HepG2 (cell line): Measurements from ENCODE around the gene KRTAP10-4. TPM values are rescaled to one million over a fixed set of nuclear protein-coding genes. Genes with fewer than 3 reads are reported as not detected.

ENCODE experiments used
- CAMTA2 ChIP-seq: sonication (generic); formaldehyde crosslinking; IDR thresholded peaks from 2 replicates; pipeline ENCODE4 v1.4.0; 2020; ENCODE audit warnings: mild to moderate bottlenecking, missing genetic modification reagents, borderline replicate concordance
- EHMT2 ChIP-seq: fragments of 200-600 bp; sonication (generic); IDR thresholded peaks from 2 replicates; pipeline ENCODE4 v1.7.0; 2017; ENCODE audit warnings: antibody characterized with exemption, low read depth, low read length, borderline replicate concordance
- ESRRA ChIP-seq: sonication (generic); formaldehyde crosslinking; IDR thresholded peaks from 2 replicates; pipeline ENCODE4 v1.5.1; 2020; ENCODE audit warnings: mild to moderate bottlenecking, low read depth, missing genetic modification reagents
- MEIS1 ChIP-seq: sonication (generic); formaldehyde crosslinking; IDR thresholded peaks from 2 replicates; pipeline ENCODE4 v1.9.0; 2021; ENCODE audit warnings: mild to moderate bottlenecking, missing genetic modification reagents, moderate library complexity, borderline replicate concordance
- NFATC3 ChIP-seq: sonication (generic); formaldehyde crosslinking; IDR thresholded peaks from 2 replicates; pipeline ENCODE4 v1.5.1; 2020; ENCODE audit warnings: mild to moderate bottlenecking, missing genetic modification reagents
- PITX1 ChIP-seq: sonication (generic); formaldehyde crosslinking; IDR thresholded peaks from 2 replicates; pipeline ENCODE4 v1.5.1; 2020; ENCODE audit warnings: mild to moderate bottlenecking, missing genetic modification reagents
- REL ChIP-seq: sonication (generic); formaldehyde crosslinking; conservative IDR thresholded peaks from 2 replicates; pipeline ENCODE4 v1.8.0; 2022; ENCODE audit warnings: mild to moderate bottlenecking, missing genetic modification reagents, moderate library complexity
- RELA ChIP-seq: sonication (generic); formaldehyde crosslinking; IDR thresholded peaks from 2 replicates; pipeline ENCODE4 v1.4.0; 2020; ENCODE audit warnings: missing genetic modification reagents
- SALL2 ChIP-seq: sonication (generic); formaldehyde crosslinking; IDR thresholded peaks from 2 replicates; pipeline ENCODE4 v1.8.1; 2023; ENCODE audit warnings: mild to moderate bottlenecking, missing genetic modification reagents, inconsistent platforms
- SNAPC2 ChIP-seq: sonication (generic); formaldehyde crosslinking; IDR thresholded peaks from 2 replicates; pipeline ENCODE4 v1.8.1; 2022; ENCODE audit warnings: mild to moderate bottlenecking, missing genetic modification reagents
- SRY ChIP-seq: sonication (generic); formaldehyde crosslinking; IDR thresholded peaks from 2 replicates; pipeline ENCODE4 v1.8.0; 2022; ENCODE audit warnings: mild to moderate bottlenecking, missing genetic modification reagents
- TAF15 ChIP-seq: fragments of 200-400 bp; formaldehyde crosslinking; IDR thresholded peaks from one replicate; pipeline ENCODE4 v1.6.1; 2018; ENCODE audit warnings: mild to moderate bottlenecking, low read depth, low read length; ENCODE audit not compliant: poor library complexity, severe bottlenecking
- ZNF407 ChIP-seq: sonication (generic); formaldehyde crosslinking; IDR thresholded peaks from one replicate; pipeline ENCODE4 v1.5.1; 2020; ENCODE audit warnings: mild to moderate bottlenecking, missing genetic modification reagents; ENCODE audit errors: not compliant biosample characterization
- ZNF468 ChIP-seq: sonication (generic); formaldehyde crosslinking; IDR thresholded peaks from 2 replicates; pipeline ENCODE4 v1.8.0; 2022; ENCODE audit warnings: mild to moderate bottlenecking, moderate library complexity, missing genetic modification reagents
- ZNF484 ChIP-seq: sonication (generic); formaldehyde crosslinking; IDR thresholded peaks from 2 replicates; pipeline ENCODE4 v1.5.1; 2020; ENCODE audit warnings: mild to moderate bottlenecking, low read depth, missing genetic modification reagents, borderline replicate concordance
- ZNF572 ChIP-seq: sonication (generic); formaldehyde crosslinking; IDR thresholded peaks from 2 replicates; pipeline ENCODE4 v1.5.1; 2020; ENCODE audit warnings: mild to moderate bottlenecking, missing genetic modification reagents
- ZNF678 ChIP-seq: sonication (generic); formaldehyde crosslinking; IDR thresholded peaks from 2 replicates; pipeline ENCODE4 v1.4.0; 2020; ENCODE audit warnings: mild to moderate bottlenecking, missing genetic modification reagents
- ZNF720 ChIP-seq: sonication (generic); formaldehyde crosslinking; IDR thresholded peaks from 2 replicates; pipeline ENCODE4 v1.4.0; 2020; ENCODE audit warnings: missing genetic modification reagents
- ZNF780A ChIP-seq: sonication (generic); formaldehyde crosslinking; IDR thresholded peaks from 2 replicates; pipeline ENCODE4 v1.8.0; 2022; ENCODE audit warnings: mild to moderate bottlenecking, missing genetic modification reagents, moderate library complexity
- ZSCAN22 ChIP-seq: sonication (generic); formaldehyde crosslinking; IDR thresholded peaks from 2 replicates; pipeline ENCODE4 v1.4.0; 2020; ENCODE audit warnings: mild to moderate bottlenecking, missing genetic modification reagents
- polyA plus RNA-seq, 8 experiments: library from polyadenylated mRNA; depleted of rRNA in 3 of 8; stranded (reverse) in 7 of 8; unstranded in 1 of 8; fragments of >200 nt; fragmentation: Illumina TruSeq in 4 of 8; extraction: Trizol in 4 of 8; gene quantifications; 2 replicates each; pipeline versions ENCODE4 v1.2.1 to v1.2.3, GENCODE V29; 2011 to 2016; ENCODE audit warnings: low read depth in 4 of 8, missing spikeins in 1 of 8, mixed read lengths in 1 of 8; ENCODE audit not compliant: insufficient read depth in 1 of 8
- total RNA-seq, 5 experiments: library from RNA; depleted of rRNA; stranded (reverse); fragments of >200 nt; fragmentation: Illumina TruSeq; extraction: Trizol; gene quantifications; 2 replicates each; pipeline ENCODE4 v1.2.3, GENCODE V29; 2016; ENCODE audit warnings: low read depth in 1 of 5
- TF ChIP-seq, protein P1 (sequence below): sonication (generic); formaldehyde crosslinking; IDR thresholded peaks from 2 replicates; pipeline ENCODE4 v1.4.0; 2020; ENCODE audit warnings: mild to moderate bottlenecking, missing genetic modification reagents

The KRTAP10-4 gene
- total and polyA plus RNA-seq, 2 of the 13 experiments (the other 11 are each of a cell fraction or from before 2014, with no cell fraction given), result not detected

- TF ChIP-seq ZNF407 (CRISPR knock-in tag) (peak; percentile 64), MEIS1 (peak; percentile 56; the same call in 1 of the 2 replicates), ZSCAN22 (CRISPR knock-in tag) (no peak), ZNF720 (CRISPR knock-in tag) (no peak), ZNF678 (CRISPR knock-in tag) (no peak), ZNF468 (CRISPR knock-in tag) (no peak), ZNF484 (CRISPR knock-in tag) (no peak), EHMT2 (no peak), REL (0 out of 2 replicates have a peak, but pooled peaks have one; percentile 39), RELA (no peak), PITX1 (CRISPR knock-in tag) (peak; percentile 87), CAMTA2 (CRISPR knock-in tag) (no peak), NFATC3 (CRISPR knock-in tag) (no peak), SRY (no peak), TAF15 (no peak), SALL2 (no peak), ESRRA (CRISPR knock-in tag) (peak; percentile 49; the same call in 1 of the 2 replicates), ZNF572 (CRISPR knock-in tag) (no peak), SNAPC2 (CRISPR knock-in tag) (0 out of 2 replicates have a peak, but pooled peaks have one; percentile 81), ZNF780A (no peak)
- TF ChIP-seq, protein P1, sequence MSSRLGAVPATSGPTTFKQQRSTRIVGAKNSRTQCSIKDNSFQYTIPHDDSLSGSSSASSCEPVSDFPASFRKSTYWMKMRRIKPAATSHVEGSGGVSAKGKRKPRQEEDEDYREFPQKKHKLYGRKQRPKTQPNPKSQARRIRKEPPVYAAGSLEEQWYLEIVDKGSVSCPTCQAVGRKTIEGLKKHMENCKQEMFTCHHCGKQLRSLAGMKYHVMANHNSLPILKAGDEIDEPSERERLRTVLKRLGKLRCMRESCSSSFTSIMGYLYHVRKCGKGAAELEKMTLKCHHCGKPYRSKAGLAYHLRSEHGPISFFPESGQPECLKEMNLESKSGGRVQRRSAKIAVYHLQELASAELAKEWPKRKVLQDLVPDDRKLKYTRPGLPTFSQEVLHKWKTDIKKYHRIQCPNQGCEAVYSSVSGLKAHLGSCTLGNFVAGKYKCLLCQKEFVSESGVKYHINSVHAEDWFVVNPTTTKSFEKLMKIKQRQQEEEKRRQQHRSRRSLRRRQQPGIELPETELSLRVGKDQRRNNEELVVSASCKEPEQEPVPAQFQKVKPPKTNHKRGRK (CRISPR knock-in tag), result no peak
Measured at GRCh38 chr21:44593598-44594405, 20.3 kb downstream of the KRTAP10-4 start (continued).
